Caco-2 (cell line): Measurements from ENCODE around the gene HHAT. TPM values are rescaled to one million over a fixed set of nuclear protein-coding genes. Genes with fewer than 3 reads are reported as not detected.

Experiments
- BruUV-seq: library from RNA; stranded (reverse); fragments of 400-500 nt; replicated peaks from 2 replicates; lab custom pipeline; 2021; lab: Mats Ljungman, UMichigan
- CTCF ChIA-PET: fragments of 300-600 bp; sonication (Branson Sonifier 250); formaldehyde crosslinking; loops from one replicate; lab custom pipeline; 2022; ENCODE audit warnings: antibody characterized with exemption; lab: Charles Lee
- POLR2A ChIA-PET: fragments of 300-600 bp; sonication (Branson Sonifier 250); formaldehyde crosslinking; loops from one replicate; lab custom pipeline; 2022; ENCODE audit warnings: antibody characterized with exemption; lab: Charles Lee
- DNase-seq, 2 experiments: peaks; one replicate each; pipeline versions ENCODE4 v3.0.0 to v3.0.0-alpha.2; 2020 to 2022
- H3K27me3 ChIP-seq: replicated peaks from 2 replicates; pipeline ENCODE4 v1.6.0; 2011; ENCODE audit warnings: low read length; ENCODE audit not compliant: control insufficient read depth, insufficient read depth
- H3K36me3 ChIP-seq: 2 replicates; pipeline ENCODE4 v1.5.1; 2011; ENCODE audit warnings: low read length; ENCODE audit not compliant: control insufficient read depth, insufficient read depth
- H3K4me1 ChIP-seq: fragments of 250-450 bp; sonication (Bioruptor Pico); 2 replicates; pipeline ENCODE4 v1.5.1; 2020; ENCODE audit warnings: mild to moderate bottlenecking
- H3K4me3 ChIP-seq: 2 replicates; pipeline ENCODE4 v1.5.1; 2011; ENCODE audit warnings: low read depth, mild to moderate bottlenecking, control low read depth, low read length
- H3K9me3 ChIP-seq: fragments of 250-450 bp; sonication (Bioruptor Pico); 2 replicates; pipeline ENCODE4 v1.5.1; 2020; ENCODE audit warnings: mild to moderate bottlenecking, moderate library complexity
- H3K27ac Mint-ChIP-seq: one replicate; pipeline ENCODE4 v1.8.0; 2022; ENCODE audit warnings: mixed read lengths; ENCODE audit not compliant: unreplicated experiment
- H3K27me3 Mint-ChIP-seq: one replicate; pipeline ENCODE4 v1.8.0; 2022; ENCODE audit warnings: mixed read lengths; ENCODE audit not compliant: insufficient read depth, unreplicated experiment
- H3K36me3 Mint-ChIP-seq: one replicate; pipeline ENCODE4 v1.8.0; 2022; ENCODE audit warnings: mild to moderate bottlenecking, mixed read lengths; ENCODE audit not compliant: insufficient read depth, unreplicated experiment
- H3K4me1 Mint-ChIP-seq: one replicate; pipeline ENCODE4 v1.8.0; 2022; ENCODE audit warnings: low read depth, mixed read lengths; ENCODE audit not compliant: unreplicated experiment
- H3K4me3 Mint-ChIP-seq: one replicate; pipeline ENCODE4 v1.8.0; 2022; ENCODE audit warnings: mild to moderate bottlenecking, moderate library complexity, mixed read lengths; ENCODE audit not compliant: unreplicated experiment
- H3K9me3 Mint-ChIP-seq: one replicate; pipeline ENCODE4 v1.8.0; 2022; ENCODE audit warnings: mixed read lengths; ENCODE audit not compliant: unreplicated experiment
- intact Hi-C: fragments of 100-400 bp; cut with micrococcal nuclease; formaldehyde crosslinking; loops from one replicate; pipeline ENCODE4 v1.10.0; 2022; ENCODE audit not compliant: unreplicated experiment
- total RNA-seq: library from RNA; stranded (reverse); gene quantifications from 2 replicates; pipeline ENCODE4 v1.2.3, GENCODE V29; 2022
- TF ChIP-seq, protein P1 (sequence below), 2 experiments: fragments of 200-600 bp in 1 of 2; IDR thresholded peaks; 1 replicate in 1 of 2; 2 replicates in 1 of 2; pipeline versions ENCODE4 v1.5.1 to v1.8.0; 2011 to 2022; ENCODE audit warnings: antibody characterized with exemption in 1 of 2, control low read depth in 1 of 2, inconsistent platforms in 1 of 2, low read depth in 1 of 2, low read length in 1 of 2, mild to moderate bottlenecking in 1 of 2, moderate library complexity in 1 of 2; ENCODE audit not compliant: insufficient read depth in 1 of 2, severe bottlenecking in 1 of 2, unreplicated experiment in 1 of 2

The HHAT gene
- total RNA-seq, 1 experiment from 2014 or later, result 3.9 TPM

DNA sequence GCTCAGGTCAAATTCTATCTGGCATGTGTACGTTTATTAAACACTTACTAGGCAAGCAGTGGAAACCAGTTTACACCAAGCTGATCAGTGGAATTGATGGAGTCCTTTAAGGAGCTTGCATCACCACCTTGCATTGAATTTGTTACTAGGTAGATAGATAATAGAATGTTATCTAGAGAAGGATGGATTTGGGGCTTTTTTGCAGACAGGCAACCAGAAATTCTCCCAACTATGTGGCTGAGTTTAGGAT, 44.9 kb downstream of the HHAT start:
- Histone ChIP-seq H3K4me3 (no peak overlapping the region), H3K36me3 (no peaks in the 10 kb centered on the region), H3K9me3 (no peaks in the 10 kb centered on the region), H3K4me1 (peaks cover 10% of the 10 kb centered on the region), H3K27me3 (no peaks in the 10 kb centered on the region)
- Mint-ChIP-seq H3K9me3 (no peaks in the 10 kb centered on the region), H3K4me1 (peaks cover 36% of the 10 kb centered on the region), H3K36me3 (peaks cover 21% of the 10 kb centered on the region), H3K27me3 (no peaks in the 10 kb centered on the region), H3K4me3 (peak overlapping the region; percentile 44), H3K27ac (peak overlapping the region; percentile 96)
- no peak for DNase-seq
- ChIA-PET POLR2A (interaction anchor here (0.6 to 2.4 kb wide), 9 partner anchors 9 to 721 kb away, joined by 3 to 14 read pairs (median 4); partner anchors contain the start of genes C1orf74 and HHAT), CTCF (interaction anchor here (0.6 to 2.4 kb wide), 6 partner anchors 11 to 1662 kb away, joined by 3 to 23 read pairs (median 4); partner anchors contain the start of genes DTL, HHAT and INTS7)
- TF ChIP-seq, protein P1, sequence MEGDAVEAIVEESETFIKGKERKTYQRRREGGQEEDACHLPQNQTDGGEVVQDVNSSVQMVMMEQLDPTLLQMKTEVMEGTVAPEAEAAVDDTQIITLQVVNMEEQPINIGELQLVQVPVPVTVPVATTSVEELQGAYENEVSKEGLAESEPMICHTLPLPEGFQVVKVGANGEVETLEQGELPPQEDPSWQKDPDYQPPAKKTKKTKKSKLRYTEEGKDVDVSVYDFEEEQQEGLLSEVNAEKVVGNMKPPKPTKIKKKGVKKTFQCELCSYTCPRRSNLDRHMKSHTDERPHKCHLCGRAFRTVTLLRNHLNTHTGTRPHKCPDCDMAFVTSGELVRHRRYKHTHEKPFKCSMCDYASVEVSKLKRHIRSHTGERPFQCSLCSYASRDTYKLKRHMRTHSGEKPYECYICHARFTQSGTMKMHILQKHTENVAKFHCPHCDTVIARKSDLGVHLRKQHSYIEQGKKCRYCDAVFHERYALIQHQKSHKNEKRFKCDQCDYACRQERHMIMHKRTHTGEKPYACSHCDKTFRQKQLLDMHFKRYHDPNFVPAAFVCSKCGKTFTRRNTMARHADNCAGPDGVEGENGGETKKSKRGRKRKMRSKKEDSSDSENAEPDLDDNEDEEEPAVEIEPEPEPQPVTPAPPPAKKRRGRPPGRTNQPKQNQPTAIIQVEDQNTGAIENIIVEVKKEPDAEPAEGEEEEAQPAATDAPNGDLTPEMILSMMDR (IDR thresholded peaks at IDR 0.05; ENCODE audit: insufficient read depth in 1 of 2, low read depth in 1 of 2, low read length in 1 of 2, severe bottlenecking in 1 of 2, unreplicated experiment in 1 of 2), result no peak
- intact Hi-C loops, result loop anchor here (5.0 kb wide), 2 partner anchors 121 to 884 kb away; partner anchors contain the start of gene RCOR3
- no TSS peak for BruUV-seq

DNA sequence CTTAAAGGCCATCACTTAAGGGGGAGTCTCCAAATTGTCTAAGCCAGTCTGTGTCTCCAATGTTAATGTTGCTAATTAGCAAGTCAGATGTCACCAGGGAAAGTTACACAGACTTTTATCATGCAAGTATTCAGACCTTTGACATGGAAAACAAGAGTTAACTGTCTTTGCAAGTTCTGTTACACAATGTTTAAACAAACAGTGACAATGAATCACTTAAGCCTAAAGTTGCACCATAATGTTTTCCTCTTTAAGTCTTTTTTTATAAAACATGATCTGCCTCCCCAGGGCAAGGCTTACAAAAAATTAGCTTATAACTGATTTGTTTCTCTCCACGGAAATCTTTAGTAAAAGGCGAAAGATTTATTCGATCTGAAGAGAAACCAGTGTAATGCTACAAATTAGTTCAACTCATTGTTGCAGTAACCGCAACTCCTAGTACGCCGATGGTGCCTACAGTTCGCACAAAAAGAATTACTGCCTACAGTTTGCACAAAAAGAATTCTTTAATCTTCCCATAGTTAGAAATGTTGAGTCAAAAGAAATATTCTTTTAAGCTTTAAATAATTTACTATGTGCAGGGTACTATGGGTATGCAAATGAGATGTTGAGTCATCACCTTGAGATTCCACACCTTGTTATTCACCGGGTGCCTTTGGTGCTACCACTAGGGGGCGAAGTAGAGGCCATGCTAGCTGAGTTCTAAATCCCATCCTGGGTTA, 45.3 kb downstream of the HHAT start:
- Mint-ChIP-seq H3K27me3 (no peaks in the 10 kb centered on the region), H3K4me1 (peaks cover 36% of the 10 kb centered on the region), H3K27ac (peak overlapping the region; percentile 96), H3K9me3 (no peaks in the 10 kb centered on the region), H3K4me3 (peak overlapping the region; percentile 44), H3K36me3 (peaks cover 21% of the 10 kb centered on the region)
- Histone ChIP-seq H3K27me3 (no peaks in the 10 kb centered on the region), H3K9me3 (no peaks in the 10 kb centered on the region), H3K36me3 (no peaks in the 10 kb centered on the region), H3K4me1 (peaks cover 10% of the 10 kb centered on the region), H3K4me3 (no peak overlapping the region)
- TF ChIP-seq, protein P1 (IDR thresholded peaks at IDR 0.05; ENCODE audit: insufficient read depth in 1 of 2, low read depth in 1 of 2, low read length in 1 of 2, severe bottlenecking in 1 of 2, unreplicated experiment in 1 of 2), result peak; percentile 88 to 94
- POLR2A ChIA-PET, result interaction anchor here (0.5 to 2.4 kb wide), 11 partner anchors 10 to 721 kb away, joined by 3 to 14 read pairs (median 4); partner anchors contain the start of genes C1orf74 and HHAT
- BruUV-seq, result TSS peak; percentile 99
- DNase-seq, result peak; percentile 92 to 93
- intact Hi-C loops, result loop anchor here (1.0 to 5.0 kb wide), 4 partner anchors 10 to 883 kb away; partner anchors contain the start of gene RCOR3
- CTCF ChIA-PET, result interaction anchor here (0.6 to 2.4 kb wide), 12 partner anchors 10 to 1662 kb away, joined by 3 to 23 read pairs (median 3); partner anchors contain the start of genes DTL, HHAT and INTS7

DNA sequence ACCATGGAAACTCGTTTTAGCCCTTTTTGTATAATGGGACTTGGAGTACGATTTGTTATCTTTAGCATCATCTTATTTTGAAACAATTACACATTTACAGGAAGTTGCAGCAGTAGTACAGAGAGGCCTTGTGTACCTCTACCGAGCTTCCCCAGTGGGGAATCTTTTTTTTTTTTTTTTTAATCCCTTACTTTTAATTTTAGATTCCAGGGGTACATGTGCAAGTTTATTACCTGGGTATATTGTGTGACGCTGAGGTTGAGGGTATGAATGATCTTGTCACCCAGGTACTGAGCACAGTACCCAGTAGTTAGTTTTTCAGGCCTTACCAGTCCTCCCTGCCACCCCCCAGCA, 45.9 kb downstream of the HHAT start:
- H3K4me1 Mint-ChIP-seq, result peaks cover 32% of the 10 kb centered on the region
- ChIA-PET POLR2A (interaction anchor here (0.5 to 2.4 kb wide), 9 partner anchors 10 to 1008 kb away, joined by 3 to 14 read pairs (median 4); partner anchors contain the start of gene C1orf74), CTCF (interaction anchor here (0.6 to 2.4 kb wide), 9 partner anchors 10 to 135 kb away, joined by 3 to 23 read pairs (median 4); no protein-coding TSS in a partner anchor)
- no peak overlapping the region for H3K4me3 ChIP-seq
- peaks cover 21% of the 10 kb centered on the region for H3K36me3 Mint-ChIP-seq
- TF ChIP-seq, protein P1 (IDR thresholded peaks at IDR 0.05; ENCODE audit: insufficient read depth in 1 of 2, low read depth in 1 of 2, low read length in 1 of 2, severe bottlenecking in 1 of 2, unreplicated experiment in 1 of 2), result no peak
- no peak for DNase-seq
- H3K27ac Mint-ChIP-seq, result peak overlapping the region; percentile 96
- intact Hi-C loops, result loop anchor here (1.0 to 5.0 kb wide), 4 partner anchors 10 to 883 kb away; partner anchors contain the start of gene RCOR3
- no peaks in the 10 kb centered on the region for H3K9me3 Mint-ChIP-seq
- no peaks in the 10 kb centered on the region for H3K27me3 ChIP-seq
- no TSS peak for BruUV-seq
- H3K4me1 ChIP-seq, result peaks cover 10% of the 10 kb centered on the region
- no peaks in the 10 kb centered on the region for H3K9me3 ChIP-seq
- no peak overlapping the region for H3K4me3 Mint-ChIP-seq
- no peaks in the 10 kb centered on the region for H3K27me3 Mint-ChIP-seq
- no peaks in the 10 kb centered on the region for H3K36me3 ChIP-seq
